Activated T-helper 1 cell treated with anti-CD3 and anti-CD28 coated beads, Interleukin-12 subunit alpha, Interleukin-12 subunit beta, Interleukin-2, Interleukin-4 antibody, amounts not matched to agents 30 ng/mL and 10 ng/mL and 1 ng/mL, durations not matched to agents 14 hours and 24 hours and 36 hours (primary cell): Measurements from ENCODE around the gene FKBP11. TPM values are rescaled to one million over a fixed set of nuclear protein-coding genes. Genes with fewer than 3 reads are reported as not detected.
A peak's percentile ranks its signal among the peaks of the same experiment; 100 is the strongest.

Experiments
- DNase-seq: peaks from one replicate; pipeline ENCODE4 v3.0.0; 2021; ENCODE audit warnings: low spot score
- H3K27ac Mint-ChIP-seq: one replicate; pipeline ENCODE4 v1.8.0; 2021; ENCODE audit warnings: mild to moderate bottlenecking, mixed read lengths
- H3K27me3 Mint-ChIP-seq: one replicate; pipeline ENCODE4 v1.8.0; 2022; ENCODE audit warnings: mild to moderate bottlenecking, moderate library complexity, mixed read lengths; ENCODE audit not compliant: insufficient read depth
- H3K36me3 Mint-ChIP-seq: one replicate; pipeline ENCODE4 v1.8.0; 2021; ENCODE audit warnings: low read depth, mixed read lengths
- H3K4me1 Mint-ChIP-seq: one replicate; pipeline ENCODE4 v1.8.0; 2021; ENCODE audit warnings: low read depth, mixed read lengths
- H3K4me3 Mint-ChIP-seq: one replicate; pipeline ENCODE4 v1.8.0; 2021; ENCODE audit warnings: mild to moderate bottlenecking, moderate library complexity, mixed read lengths
- H3K9me3 Mint-ChIP-seq: one replicate; pipeline ENCODE4 v1.8.0; 2021; ENCODE audit warnings: mixed read lengths
- intact Hi-C: fragments of 100-400 bp; cut with micrococcal nuclease; formaldehyde crosslinking; loops from one replicate; pipeline ENCODE4 v1.15.1; 2024
- total RNA-seq: library from RNA; stranded (reverse); gene quantifications from 2 replicates; pipeline ENCODE4 v1.2.3, GENCODE V29; 2022

Gene FKBP11
- total RNA-seq: 62.7 and 67.9 TPM in 2 replicates

DNA sequence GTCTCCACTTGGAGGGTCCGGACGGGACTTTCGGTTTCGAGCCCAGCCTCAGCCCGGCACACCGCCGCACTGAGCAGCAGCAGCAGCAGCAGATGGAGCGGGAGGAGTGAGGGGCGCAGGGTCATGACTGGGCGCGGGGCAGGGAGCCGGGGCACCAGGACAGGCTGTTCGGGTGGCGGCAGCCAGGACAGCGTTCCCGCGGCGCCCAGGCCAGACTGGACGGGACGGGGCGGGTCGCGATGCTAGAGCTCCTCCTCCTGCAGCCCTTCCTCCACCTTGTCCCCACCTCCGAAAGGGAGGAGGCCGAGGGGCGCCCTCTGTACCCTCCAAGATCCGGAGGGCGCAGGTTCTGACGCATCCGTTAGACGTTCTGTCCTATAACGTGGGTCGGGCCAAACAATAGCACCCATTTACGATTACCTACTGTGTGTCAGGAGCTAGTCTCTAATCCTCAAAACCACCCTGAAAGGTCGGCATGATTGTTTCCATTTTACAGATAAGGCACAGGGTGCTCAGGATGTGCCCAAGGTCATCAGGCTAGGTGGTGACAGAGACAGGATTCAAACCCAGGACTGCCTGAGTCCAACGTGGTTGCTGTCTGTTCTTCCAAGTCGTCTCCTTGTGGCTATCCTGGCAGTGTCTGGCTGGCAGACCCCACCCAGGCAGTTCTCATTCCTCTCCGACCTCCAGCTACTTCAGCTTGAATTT, at the start of gene FKBP11:
Gene FKBP11 (minus strand): TSS at position 189 of the 708 bp plus-strand sequence. CDS start 64 bp downstream, at position 125.
- intact Hi-C loops: loop anchor here (1.0 kb wide), 4 partner anchors 11 to 73 kb away; partner anchors contain the start of gene DDX23
- peak; percentile 54 for DNase-seq
- Mint-ChIP-seq H3K9me3 (no peaks in the 10 kb centered on the region), H3K4me3 (peak within 1 kb of the TSS; percentile 89), H3K36me3 (peaks cover 38% of the 10 kb centered on the region), H3K27me3 (no peaks in the 10 kb centered on the region), H3K27ac (peak within 1 kb of the TSS; percentile 81), H3K4me1 (peaks cover 47% of the 10 kb centered on the region)

GRCh38 chr12:48973941-48974673, 48.8 kb upstream of the FKBP11 start:
- Mint-ChIP-seq H3K27me3 (peaks cover 73% of the 10 kb centered on the region), H3K4me1 (peaks cover 58% of the 10 kb centered on the region)

GRCh38 chr12:48973531-48973930, 48.2 kb upstream of the FKBP11 start:
- H3K36me3 Mint-ChIP-seq: no peaks in the 10 kb centered on the region
- no peak for DNase-seq
- H3K9me3 Mint-ChIP-seq: no peaks in the 10 kb centered on the region
- intact Hi-C loops: no loop called here
- peaks cover 55% of the 10 kb centered on the region for H3K4me1 Mint-ChIP-seq
- peaks cover 73% of the 10 kb centered on the region for H3K27me3 Mint-ChIP-seq
- no peak overlapping the region for H3K4me3 Mint-ChIP-seq
- H3K27ac Mint-ChIP-seq: no peak overlapping the region

More at GRCh38 chr12:48973941-48974673, 48.8 kb upstream of the FKBP11 start:
- Mint-ChIP-seq H3K9me3 (no peaks in the 10 kb centered on the region), H3K27ac (no peak overlapping the region), H3K4me3 (no peak overlapping the region), H3K36me3 (no peaks in the 10 kb centered on the region)
- intact Hi-C loops: loop anchor here (2.0 kb wide), 1 partner anchor 15 kb away; no protein-coding TSS in a partner anchor
- no peak for DNase-seq

GRCh38 chr12:48972952-48973483, 47.7 kb upstream of the FKBP11 start:
- peaks cover 78% of the 10 kb centered on the region for H3K27me3 Mint-ChIP-seq
- H3K36me3 Mint-ChIP-seq: no peaks in the 10 kb centered on the region

DNA sequence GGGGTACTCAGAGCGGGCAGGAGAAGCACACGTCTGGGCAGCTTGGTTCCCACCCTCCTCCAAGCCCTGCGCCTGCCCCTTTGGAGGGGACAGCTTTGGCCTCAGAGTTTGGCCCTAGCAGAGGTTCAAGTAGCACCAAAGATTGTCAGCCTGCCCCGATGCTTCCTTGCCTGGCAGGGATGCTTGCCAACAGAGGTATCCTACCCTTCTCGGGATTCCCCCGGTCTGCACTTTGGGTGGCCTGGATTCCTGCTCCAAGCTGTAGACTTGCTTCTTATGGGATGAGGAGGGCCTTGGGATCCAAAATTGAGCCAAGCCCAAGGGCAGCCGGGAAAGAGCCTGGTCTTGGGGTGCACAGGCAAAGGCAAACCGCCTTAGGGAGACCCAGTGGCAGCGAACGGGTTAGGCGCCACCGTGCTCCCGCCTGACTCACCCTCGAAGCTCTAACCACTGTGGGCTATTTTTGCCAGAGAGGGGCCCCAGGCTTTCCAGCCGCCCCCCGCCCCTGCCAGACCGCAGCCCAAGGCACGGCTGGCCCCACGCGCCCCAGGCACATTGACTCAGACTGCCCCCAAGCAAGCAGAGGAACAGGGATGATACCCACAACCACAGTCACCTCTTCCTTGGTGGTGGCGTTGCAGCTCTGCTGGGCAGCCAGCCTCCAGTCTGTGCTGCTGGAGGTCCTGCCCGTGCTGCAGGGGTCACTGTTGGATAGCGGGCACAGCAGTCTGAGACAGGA, 47.1 kb upstream of the FKBP11 start:
- no peak for DNase-seq
- Mint-ChIP-seq H3K27me3 (peaks cover 79% of the 10 kb centered on the region), H3K36me3 (no peaks in the 10 kb centered on the region), H3K27ac (peak overlapping the region; percentile 31), H3K9me3 (no peaks in the 10 kb centered on the region), H3K4me3 (peak overlapping the region; percentile 69), H3K4me1 (peaks cover 49% of the 10 kb centered on the region)
- intact Hi-C loops: loop anchor here (1.0 kb wide), 1 partner anchor 8 kb away; no protein-coding TSS in a partner anchor

More at GRCh38 chr12:48972952-48973483, 47.7 kb upstream of the FKBP11 start:
- H3K9me3 Mint-ChIP-seq: no peaks in the 10 kb centered on the region
- no peak for DNase-seq
- H3K4me1 Mint-ChIP-seq: peaks cover 55% of the 10 kb centered on the region
- H3K27ac Mint-ChIP-seq: no peak overlapping the region
- no peak overlapping the region for H3K4me3 Mint-ChIP-seq
- intact Hi-C loops: loop anchor here (1.0 kb wide), 1 partner anchor 7 kb away; no protein-coding TSS in a partner anchor

GRCh38 chr12:48970702-48971334, 45.5 kb upstream of the FKBP11 start:
- intact Hi-C loops: no loop called here
- no peak for DNase-seq
- Mint-ChIP-seq H3K4me3 (peak overlapping the region; percentile 31), H3K27ac (no peak overlapping the region), H3K9me3 (no peaks in the 10 kb centered on the region), H3K4me1 (peaks cover 41% of the 10 kb centered on the region), H3K36me3 (no peaks in the 10 kb centered on the region), H3K27me3 (peaks cover 70% of the 10 kb centered on the region)

DNA sequence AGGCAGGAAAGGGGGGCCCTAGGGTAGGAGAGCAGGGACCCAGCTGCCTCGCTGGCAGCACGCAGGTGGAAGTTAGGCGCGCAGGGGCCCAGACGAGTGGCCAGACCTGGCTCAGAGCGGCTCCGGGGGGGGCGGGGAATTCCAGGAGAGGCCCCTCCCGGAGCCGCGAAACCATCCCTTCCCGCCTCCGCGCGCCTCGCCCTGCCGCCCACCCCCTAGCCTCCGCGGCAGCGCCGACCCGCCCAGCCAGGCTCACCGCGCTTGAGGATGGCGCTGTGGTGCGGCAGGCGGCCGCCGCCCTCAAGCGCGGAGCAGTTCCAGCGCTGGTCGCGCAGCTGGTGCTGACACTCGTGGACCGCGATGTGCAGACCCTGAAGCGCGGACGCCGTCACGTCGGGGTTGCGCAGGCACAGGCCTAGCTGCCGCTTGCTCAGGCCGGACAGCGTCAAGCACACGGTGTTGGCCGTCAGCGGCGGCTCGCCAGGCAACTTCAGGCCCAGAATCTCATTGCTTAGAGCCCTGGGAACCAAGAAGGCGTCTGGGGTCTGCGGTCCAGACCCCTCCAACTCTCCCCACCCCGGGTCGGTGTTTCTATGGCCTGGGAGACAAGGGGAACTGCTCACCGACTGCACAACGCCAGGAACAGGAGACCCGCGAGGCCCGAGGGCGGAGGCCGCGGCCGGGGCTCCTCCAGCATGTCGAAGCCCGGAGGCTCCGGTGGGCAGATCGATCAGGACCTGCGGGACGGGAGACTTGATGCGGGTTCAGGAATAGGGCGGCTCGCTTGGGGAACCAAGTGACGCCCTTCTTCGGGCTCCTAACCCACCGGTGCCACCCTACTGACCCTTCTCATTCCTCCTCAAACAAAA, 44.8 kb upstream of the FKBP11 start:
- DNase-seq: no peak
- Mint-ChIP-seq H3K36me3 (no peaks in the 10 kb centered on the region), H3K27me3 (peaks cover 71% of the 10 kb centered on the region), H3K4me1 (peaks cover 41% of the 10 kb centered on the region), H3K27ac (no peak overlapping the region), H3K9me3 (no peaks in the 10 kb centered on the region), H3K4me3 (no peak overlapping the region)
- intact Hi-C loops: no loop called here

GRCh38 chr12:48969160-48969771, 44.0 kb upstream of the FKBP11 start:
- Mint-ChIP-seq H3K27ac (peak overlapping the region; percentile 7), H3K27me3 (peaks cover 67% of the 10 kb centered on the region), H3K4me3 (no peak overlapping the region), H3K36me3 (no peaks in the 10 kb centered on the region), H3K9me3 (no peaks in the 10 kb centered on the region), H3K4me1 (peaks cover 38% of the 10 kb centered on the region)
- intact Hi-C loops: no loop called here
- DNase-seq: no peak

DNA sequence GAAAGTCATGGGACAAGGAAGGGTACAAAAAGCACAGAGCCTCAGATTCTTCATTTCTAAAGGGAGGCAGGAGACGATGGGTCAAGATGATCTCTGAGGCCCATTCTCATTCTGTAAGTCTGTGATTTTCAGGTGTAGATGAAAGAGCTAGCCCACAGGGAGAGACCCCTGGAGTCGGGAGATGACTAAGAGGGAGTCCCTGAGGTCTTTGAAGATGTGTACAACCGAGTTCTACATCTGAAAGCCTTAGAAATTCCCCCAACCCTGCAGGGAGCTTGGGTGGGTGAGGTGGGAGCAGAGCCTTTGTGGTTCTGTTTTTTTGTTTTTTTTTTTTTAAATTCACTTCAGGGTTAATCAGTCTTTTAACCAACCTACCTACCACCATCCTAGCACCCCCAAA, 43.2 kb upstream of the FKBP11 start:
- no peak for DNase-seq
- Mint-ChIP-seq H3K27me3 (peaks cover 60% of the 10 kb centered on the region), H3K9me3 (no peaks in the 10 kb centered on the region), H3K4me3 (no peak overlapping the region), H3K27ac (no peak overlapping the region), H3K4me1 (peaks cover 37% of the 10 kb centered on the region), H3K36me3 (no peaks in the 10 kb centered on the region)
- intact Hi-C loops: no loop called here

- Mint-ChIP-seq H3K4me1 (peaks cover 35% of the 10 kb centered on the region), H3K36me3 (no peaks in the 10 kb centered on the region), H3K9me3 (no peaks in the 10 kb centered on the region), H3K27ac (no peak overlapping the region), H3K27me3 (peaks cover 58% of the 10 kb centered on the region), H3K4me3 (no peak overlapping the region)
- DNase-seq: no peak
- intact Hi-C loops: no loop called here
Observed at GRCh38 chr12:48967991-48968390, 42.7 kb upstream of the FKBP11 start.

- no peaks in the 10 kb centered on the region for H3K36me3 Mint-ChIP-seq
- peaks cover 58% of the 10 kb centered on the region for H3K27me3 Mint-ChIP-seq
- H3K27ac Mint-ChIP-seq: no peak overlapping the region
- no peaks in the 10 kb centered on the region for H3K9me3 Mint-ChIP-seq
- intact Hi-C loops: no loop called here
- no peak overlapping the region for H3K4me3 Mint-ChIP-seq
- H3K4me1 Mint-ChIP-seq: peaks cover 18% of the 10 kb centered on the region
- DNase-seq: no peak
Observed at GRCh38 chr12:48966177-48966895, 41.0 kb upstream of the FKBP11 start.
